HepG2 (cell line): ENCODE data around the gene ARVCF. TPM values are rescaled to one million over a fixed set of nuclear protein-coding genes. Genes with fewer than 3 reads are reported as not detected.

Source experiments
- ATAC-seq: fragments of 200-7000 bp; cut with Tn5 transposase; 3 replicates; pipeline ENCODE4 v1.9.1; 2020; ENCODE audit warnings: mild to moderate bottlenecking, moderate library complexity
- BruUV-seq: library from RNA; stranded (reverse); fragments of 400-500 nt; replicated peaks from 2 replicates; lab custom pipeline; 2021; lab: Mats Ljungman, UMichigan
- CTCF ChIA-PET: fragments of 300-600 bp; formaldehyde crosslinking; extraction: SDS; loops from one replicate; lab custom pipeline; 2021; ENCODE audit warnings: low total read pairs, inconsistent platforms, low intra/inter-chr PET ratio; lab: Yijun Ruan, JAX
- POLR2A ChIA-PET: fragments of 350-600 bp; sonication (Branson Sonifier 250); formaldehyde crosslinking; loops from one replicate; lab custom pipeline; 2020; ENCODE audit warnings: antibody characterized with exemption, inconsistent platforms; lab: Yijun Ruan, JAX
- DNase-seq: peaks from one replicate; pipeline ENCODE4 v3.0.0-alpha.2; 2015; ENCODE audit warnings: low spot score
- FAIRE-seq: peaks from 3 replicates; lab custom pipeline; 2011; peaks lifted over from hg19 to GRCh38; lab: Jason Lieb, UNC
- H2AFZ ChIP-seq: one replicate; pipeline ENCODE4 v1.6.1; 2011; ENCODE audit warnings: low read length, inconsistent platforms
- H3K27ac ChIP-seq: fragments of 300-600 bp; 3 replicates; pipeline ENCODE4 v1.8.0; 2011; ENCODE audit warnings: mixed run types, mild to moderate bottlenecking, mixed read lengths, low read length, inconsistent platforms; ENCODE audit not compliant: insufficient read depth; ENCODE audit errors: extremely low read length
- H3K27me3 ChIP-seq, 2 experiments: fragments of 200-600 bp in 1 of 2; 2 replicates in 1 of 2; 3 replicates in 1 of 2; pipeline versions ENCODE4 v1.6.0 to v1.8.0; 2011; ENCODE audit warnings: low read length in 2 of 2, mild to moderate bottlenecking in 2 of 2, moderate library complexity in 2 of 2, inconsistent platforms in 1 of 2; ENCODE audit not compliant: insufficient read depth in 2 of 2, control insufficient read depth in 1 of 2
- H3K36me3 ChIP-seq, 2 experiments: fragments of 200-600 bp in 1 of 2; replicated peaks in 1 of 2; 2 replicates in 1 of 2; 3 replicates in 1 of 2; pipeline versions ENCODE4 v1.5.1 to v1.8.0; 2011; ENCODE audit warnings: low read length in 2 of 2, inconsistent platforms in 1 of 2; ENCODE audit not compliant: insufficient read depth in 2 of 2, control insufficient read depth in 1 of 2
- H3K4me1 ChIP-seq: 2 replicates; pipeline ENCODE4 v1.5.1; 2012; ENCODE audit warnings: low read length, inconsistent platforms; ENCODE audit not compliant: insufficient read depth
- H3K4me2 ChIP-seq: 2 replicates; pipeline ENCODE4 v1.6.0; 2011; ENCODE audit warnings: low read depth, low read length, inconsistent platforms
- H3K4me3 ChIP-seq, 3 experiments: fragments of 200-600 bp in 1 of 3; sonication (generic), shearing (Covaris generic) in 1 of 3; replicated peaks in 1 of 3; 2 replicates each; pipeline ENCODE4 v1.5.1; 2011 to 2016; ENCODE audit warnings: low read length in 3 of 3, inconsistent platforms in 2 of 3, low read depth in 2 of 3, mild to moderate bottlenecking in 2 of 3, control low read depth in 1 of 3, mixed read lengths in 1 of 3; ENCODE audit not compliant: insufficient read depth in 1 of 3
- H3K79me2 ChIP-seq: one replicate; pipeline ENCODE4 v1.6.1; 2011; ENCODE audit warnings: low read length, inconsistent platforms; ENCODE audit not compliant: insufficient read depth
- H3K9ac ChIP-seq: 2 replicates; pipeline ENCODE4 v1.6.0; 2011; ENCODE audit warnings: mild to moderate bottlenecking, low read depth, low read length, inconsistent platforms; ENCODE audit not compliant: insufficient read depth
- H3K9me3 ChIP-seq: 2 replicates; pipeline ENCODE4 v1.5.1; 2012; ENCODE audit warnings: mild to moderate bottlenecking, low read length
- H4K20me1 ChIP-seq: 2 replicates; pipeline ENCODE4 v1.6.0; 2011; ENCODE audit warnings: inconsistent platforms, mild to moderate bottlenecking, low read length, moderate library complexity; ENCODE audit not compliant: insufficient read depth
- CBX2 ChIP-seq, 2 experiments: fragments of 200-600 bp in 1 of 2; sonication (generic); formaldehyde crosslinking in 1 of 2; IDR thresholded peaks; 2 replicates each; pipeline versions ENCODE4 v1.7.0 to v1.8.1; 2018 to 2022; ENCODE audit warnings: low read depth in 2 of 2, low read length in 1 of 2, mild to moderate bottlenecking in 1 of 2, missing genetic modification reagents in 1 of 2
- DBP ChIP-seq: sonication (generic); formaldehyde crosslinking; IDR thresholded peaks from 2 replicates; pipeline ENCODE4 v1.4.0; 2020; ENCODE audit warnings: missing genetic modification reagents; ENCODE audit errors: not compliant biosample characterization
- E2F2 ChIP-seq: sonication (generic); formaldehyde crosslinking; IDR thresholded peaks from 2 replicates; pipeline ENCODE4 v1.4.0; 2020; ENCODE audit warnings: missing genetic modification reagents, borderline replicate concordance
- FLYWCH1 ChIP-seq: sonication (generic); formaldehyde crosslinking; IDR thresholded peaks from 2 replicates; pipeline ENCODE4 v1.8.1; 2023; ENCODE audit warnings: mild to moderate bottlenecking, missing genetic modification reagents
- GLMP ChIP-seq: sonication (generic); formaldehyde crosslinking; IDR thresholded peaks from 2 replicates; pipeline ENCODE4 v1.9.0; 2021; ENCODE audit warnings: missing genetic modification reagents, mild to moderate bottlenecking, borderline replicate concordance
- PTBP1 ChIP-seq: fragments of 200-400 bp; formaldehyde crosslinking; IDR thresholded peaks from 2 replicates; pipeline ENCODE4 v1.6.1; 2018; ENCODE audit warnings: low read length, low read depth; ENCODE audit not compliant: poor library complexity, severe bottlenecking
- SRSF4 ChIP-seq: fragments of 200-400 bp; formaldehyde crosslinking; IDR thresholded peaks from one replicate; pipeline ENCODE4 v1.6.1; 2018; ENCODE audit warnings: mild to moderate bottlenecking, low read depth, low read length, moderate library complexity; ENCODE audit not compliant: poor library complexity, severe bottlenecking
- TP53 ChIP-seq: sonication (generic); formaldehyde crosslinking; conservative IDR thresholded peaks from 2 replicates; pipeline ENCODE4 v1.4.0; 2020; ENCODE audit warnings: missing genetic modification reagents
- ZC3H13 ChIP-seq: sonication (generic); formaldehyde crosslinking; IDR thresholded peaks from 2 replicates; pipeline ENCODE4 v1.8.1; 2023; ENCODE audit warnings: mild to moderate bottlenecking, missing genetic modification reagents, moderate library complexity
- ZNF264 ChIP-seq: sonication (generic); formaldehyde crosslinking; IDR thresholded peaks from 2 replicates; pipeline ENCODE4 v1.4.0; 2020; ENCODE audit warnings: missing genetic modification reagents
- WGBS: methylation state at CpG from one replicate; pipeline ENCODE4 v1.1.6; 2017; ENCODE audit warnings: low lambda C conversion rate; 5-methylcytosine and 5-hydroxymethylcytosine counted together
- in situ Hi-C: cut with HindIII; loops from 2 replicates; pipeline ENCODE4 v1.10.0; 2017; ENCODE audit warnings: low pct_unique_long_range_greater_than_20kb; ENCODE audit not compliant: extremely low pct_ligation_motif_present
- intact Hi-C: fragments of 100-400 bp; cut with micrococcal nuclease; formaldehyde crosslinking; loops from one replicate; pipeline ENCODE4 v1.10.0; 2022; ENCODE audit not compliant: unreplicated experiment
- polyA plus RNA-seq, 8 experiments: library from polyadenylated mRNA; depleted of rRNA in 3 of 8; stranded (reverse) in 7 of 8; unstranded in 1 of 8; fragments of >200 nt; fragmentation: Illumina TruSeq in 4 of 8; extraction: Trizol in 4 of 8; gene quantifications; 2 replicates each; pipeline versions ENCODE4 v1.2.1 to v1.2.3, GENCODE V29; 2011 to 2016; ENCODE audit warnings: low read depth in 4 of 8, missing spikeins in 1 of 8, mixed read lengths in 1 of 8; ENCODE audit not compliant: insufficient read depth in 1 of 8
- total RNA-seq, 5 experiments: library from RNA; depleted of rRNA; stranded (reverse); fragments of >200 nt; fragmentation: Illumina TruSeq; extraction: Trizol; gene quantifications; 2 replicates each; pipeline ENCODE4 v1.2.3, GENCODE V29; 2016; ENCODE audit warnings: low read depth in 1 of 5

The ARVCF gene
- total and polyA plus RNA-seq, 2 of the 13 experiments (the other 11 are each of a cell fraction or from before 2014, with no cell fraction given), result 16.4 to 17.7 TPM

- ATAC-seq (no peak), DNase-seq (no peak), FAIRE-seq (no peak)
- in situ Hi-C loops, result no loop called here
- POLR2A ChIA-PET, result no interaction called here
- no peaks in the 10 kb centered on the region for H3K9me3 ChIP-seq
- BruUV-seq, result no TSS peak
- no peaks in the 10 kb centered on the region for H3K79me2 ChIP-seq
- H3K4me2 ChIP-seq, result no peak overlapping the region
- no peak overlapping the region for H3K9ac ChIP-seq
- no peak overlapping the region for H2AFZ ChIP-seq
- intact Hi-C loops, result no loop called here
- peaks cover 2 to 25% of the 10 kb centered on the region in 2 experiments; a peak in 3 of 5 replicates for H3K36me3 ChIP-seq
- H4K20me1 ChIP-seq, result no peaks in the 10 kb centered on the region
- WGBS, result 94% methylated on average over 21 of the region's 26 CpGs
- H3K27me3 ChIP-seq, result no peaks in the 10 kb centered on the region
- H3K4me3 ChIP-seq, result no peak overlapping the region
- no peaks in the 10 kb centered on the region for H3K4me1 ChIP-seq
- TF ChIP-seq ZNF264 (CRISPR knock-in tag), result no peak
- TF ChIP-seq DBP (CRISPR knock-in tag), result no peak
- TF ChIP-seq GLMP (CRISPR knock-in tag), result no peak
- TF ChIP-seq CBX2 (IDR thresholded peaks at IDR 0.05; ENCODE audit: low read depth, low read length), result no peak
- no peak for TF ChIP-seq CBX2 (CRISPR knock-in tag; IDR thresholded peaks at IDR 0.05; ENCODE audit: low read depth)
- no peak for TF ChIP-seq PTBP1
- TF ChIP-seq E2F2 (CRISPR knock-in tag), result no peak
- TF ChIP-seq TP53, result no peak
- no peak for TF ChIP-seq FLYWCH1 (CRISPR knock-in tag)
- no peak for TF ChIP-seq ZC3H13 (CRISPR knock-in tag)
- TF ChIP-seq SRSF4, result no peak
- H3K27ac ChIP-seq, result no peak overlapping the region
- CTCF ChIA-PET, result no interaction called here
These were observed 36.0 kb upstream of the ARVCF start for GRCh38 chr22:20052309-20053259.
